PFSK-1 (cell line): ENCODE results near the gene SLC4A3.

ENCODE experiments used
- FOXP2 ChIP-seq: optimal IDR thresholded peaks from 2 replicates; pipeline ENCODE3; 2011; ENCODE audit warnings: borderline replicate concordance, control low read depth, inconsistent platforms; ENCODE audit not compliant: insufficient read depth; ENCODE audit errors: extremely low read length, extremely low read depth
- POLR2AphosphoS5 ChIP-seq: IDR thresholded peaks from 2 replicates; pipeline ENCODE4 v1.6.1; 2012; ENCODE audit warnings: low read depth, mild to moderate bottlenecking, control low read depth, low read length, moderate library complexity
- REST ChIP-seq, 2 experiments: IDR thresholded peaks; 2 replicates each; pipeline versions ENCODE4 v1.6.1 to v1.8.0; 2011 to 2012; ENCODE audit warnings: low read depth in 2 of 2, low read length in 2 of 2, control low read depth in 1 of 2, inconsistent platforms in 1 of 2, mild to moderate bottlenecking in 1 of 2, moderate library complexity in 1 of 2; ENCODE audit not compliant: insufficient read depth in 1 of 2
- SIN3A ChIP-seq: IDR thresholded peaks from 2 replicates; pipeline ENCODE4 v1.6.1; 2012; ENCODE audit warnings: mild to moderate bottlenecking, low read length, moderate library complexity, borderline replicate concordance; ENCODE audit not compliant: insufficient read depth
- TAF1 ChIP-seq: IDR thresholded peaks from 2 replicates; pipeline ENCODE4 v1.6.1; 2012; ENCODE audit warnings: low read length, control low read depth, borderline replicate concordance; ENCODE audit not compliant: insufficient read depth

DNA sequence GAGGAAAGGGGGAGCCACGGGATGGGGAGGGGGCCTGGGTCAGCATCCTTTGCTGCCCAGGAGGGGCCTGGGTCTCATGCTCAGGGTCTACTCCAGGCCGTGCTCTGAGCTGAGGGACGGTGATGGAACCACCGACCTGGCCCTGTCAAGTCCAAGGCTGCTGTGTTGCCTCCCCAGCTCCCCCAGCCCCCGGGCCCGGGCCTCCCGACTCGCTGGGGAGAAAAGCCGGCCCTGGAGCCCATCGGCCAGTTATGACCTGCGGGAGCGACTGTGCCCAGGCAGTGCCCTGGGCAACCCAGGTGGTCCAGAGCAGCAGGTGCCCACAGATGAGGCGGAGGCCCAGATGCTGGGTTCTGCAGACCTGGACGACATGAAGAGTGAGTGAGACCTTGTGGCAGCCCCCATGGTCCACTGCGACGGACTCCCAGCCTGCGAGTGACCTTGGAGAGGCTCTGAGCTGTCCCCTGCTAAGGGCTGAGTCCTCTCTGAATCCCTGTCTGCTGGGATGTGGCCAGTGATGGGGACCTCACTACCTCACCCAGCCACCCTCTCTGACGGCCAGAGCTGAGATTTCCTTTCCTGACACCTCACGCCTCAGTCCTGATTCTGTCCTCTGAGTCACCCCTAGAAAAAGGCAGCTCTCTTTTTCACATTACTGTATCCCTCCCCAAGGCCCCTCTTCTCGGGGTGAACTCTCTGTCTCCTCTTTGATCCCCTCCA is 2.7 kb downstream of the SLC4A3 start:
- TF ChIP-seq SIN3A (no peak), REST (IDR thresholded peaks at IDR 0.05; ENCODE audit: insufficient read depth in 1 of 2, low read depth in 2 of 2, low read length in 2 of 2) (no peak), POLR2AphosphoS5 (no peak), TAF1 (no peak), FOXP2 (no peak)
